Suppressor macrophage treated with lipopolysaccharide for 4 hours (primary cell): ENCODE data around the gene GNPTG.
A peak's percentile ranks its signal among the peaks of the same experiment; 100 is the strongest.

Experiments used
- DNase-seq: peaks from one replicate; pipeline ENCODE4 v3.0.0-alpha.2; 2020

The GNPTG gene

GRCh38 chr16:1401061-1401757, 49.5 kb downstream of the GNPTG start:
- no peak for DNase-seq

GRCh38 chr16:1401758-1402154, 50.0 kb downstream of the GNPTG start:
- DNase-seq: no peak

DNA sequence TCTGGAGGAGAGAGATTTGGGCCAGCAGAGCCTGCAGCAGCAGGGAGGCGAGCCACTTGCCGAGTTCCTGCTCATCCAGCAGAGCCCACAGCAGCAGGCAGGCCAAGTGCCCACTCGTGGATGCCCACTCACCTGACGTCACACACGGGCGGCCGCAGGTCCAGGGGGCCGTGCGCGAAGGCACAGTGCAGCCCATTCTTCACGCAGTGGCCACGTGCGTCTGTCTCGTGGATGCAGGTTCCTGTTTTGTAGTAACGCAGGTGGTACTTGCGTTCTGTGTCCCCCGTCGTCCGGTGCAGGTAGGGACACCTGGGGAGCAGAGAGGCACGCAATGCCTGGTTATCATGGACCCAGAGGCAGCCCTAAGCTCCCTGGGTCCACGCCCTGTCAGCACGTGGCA, 51.3 kb downstream of the GNPTG start:
- DNase-seq: no peak

GRCh38 chr16:1403733-1404132, 52.0 kb downstream of the GNPTG start:
- no peak for DNase-seq

- no peak for DNase-seq
These were observed 56.0 kb downstream of the GNPTG start for GRCh38 chr16:1407753-1408152.

DNA sequence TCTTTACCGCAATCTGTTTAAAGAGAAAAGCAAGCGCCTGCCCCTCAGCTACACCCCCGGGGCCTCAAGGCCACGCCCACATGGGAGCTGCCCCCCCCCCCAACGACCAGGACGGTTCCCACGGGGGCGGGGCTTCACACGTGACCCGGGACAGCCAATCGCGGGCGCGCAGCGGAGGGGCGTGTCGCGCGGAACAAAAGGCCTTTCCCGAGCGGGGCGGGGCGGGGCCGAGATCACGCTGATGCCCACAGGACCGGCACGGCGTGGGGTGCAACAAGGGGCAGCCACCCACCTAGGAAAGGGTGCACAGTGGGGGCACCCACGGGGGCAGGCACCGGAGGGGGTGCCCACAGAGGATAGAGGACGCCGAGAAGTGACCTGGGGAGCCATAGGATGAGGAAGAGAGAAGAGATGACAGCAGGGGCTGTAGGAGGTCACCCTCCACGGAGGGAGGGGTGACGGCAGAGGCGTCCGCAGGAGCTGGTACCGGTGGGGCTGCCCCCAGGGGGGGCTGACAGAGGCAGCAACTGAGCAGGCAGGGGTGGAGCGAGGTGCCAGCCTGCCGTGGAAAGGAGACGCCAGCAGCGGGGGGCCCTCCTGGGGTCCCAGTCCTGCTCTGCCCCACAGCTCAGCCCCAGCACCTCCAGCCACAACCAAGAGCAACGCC, 56.6 kb downstream of the GNPTG start:
- DNase-seq: peak; percentile 95

DNA sequence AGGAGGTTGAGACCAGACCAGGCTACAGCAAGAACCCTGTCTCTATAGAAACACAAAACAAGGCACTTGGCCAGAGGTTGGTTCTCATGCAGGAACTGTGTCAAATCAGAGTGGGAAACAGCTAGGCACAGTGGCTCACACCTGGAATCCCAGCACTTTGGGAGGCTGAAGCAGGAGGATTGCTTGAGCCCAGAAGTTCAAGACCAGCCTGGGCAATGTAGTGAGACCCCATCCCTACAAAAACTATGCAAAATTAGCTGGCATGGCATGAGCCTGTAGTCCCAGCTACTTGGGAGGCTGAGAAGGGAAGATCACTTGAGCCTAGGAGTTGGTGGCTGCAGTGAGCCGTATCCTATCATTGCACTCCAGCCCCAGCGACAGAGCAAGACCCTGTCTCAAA, 61.1 kb downstream of the GNPTG start:
- no peak for DNase-seq
